Endothelial cell of hepatic sinusoid (primary cell): Measurements from ENCODE around the gene PRDM9.
"Not testable (repeated sequence)": the region's sequence is repeated elsewhere in the genome, so short reads cannot be mapped to it uniquely, and the experiment has no call there.

Experiments used
- in situ Hi-C: cut with HindIII; loops from 2 replicates; pipeline ENCODE4 v1.10.0; 2017; ENCODE audit warnings: low sequenced_read_pairs

Gene PRDM9

DNA sequence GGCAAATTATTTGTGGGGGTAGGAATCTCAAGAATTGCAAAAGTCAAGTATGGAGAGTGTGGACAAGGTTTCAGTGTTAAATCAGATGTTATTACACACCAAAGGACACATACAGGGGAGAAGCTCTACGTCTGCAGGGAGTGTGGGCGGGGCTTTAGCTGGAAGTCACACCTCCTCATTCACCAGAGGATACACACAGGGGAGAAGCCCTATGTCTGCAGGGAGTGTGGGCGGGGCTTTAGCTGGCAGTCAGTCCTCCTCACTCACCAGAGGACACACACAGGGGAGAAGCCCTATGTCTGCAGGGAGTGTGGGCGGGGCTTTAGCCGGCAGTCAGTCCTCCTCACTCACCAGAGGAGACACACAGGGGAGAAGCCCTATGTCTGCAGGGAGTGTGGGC lies 19.2 kb downstream of the PRDM9 start:
- in situ Hi-C loops: not testable (repeated sequence)

DNA sequence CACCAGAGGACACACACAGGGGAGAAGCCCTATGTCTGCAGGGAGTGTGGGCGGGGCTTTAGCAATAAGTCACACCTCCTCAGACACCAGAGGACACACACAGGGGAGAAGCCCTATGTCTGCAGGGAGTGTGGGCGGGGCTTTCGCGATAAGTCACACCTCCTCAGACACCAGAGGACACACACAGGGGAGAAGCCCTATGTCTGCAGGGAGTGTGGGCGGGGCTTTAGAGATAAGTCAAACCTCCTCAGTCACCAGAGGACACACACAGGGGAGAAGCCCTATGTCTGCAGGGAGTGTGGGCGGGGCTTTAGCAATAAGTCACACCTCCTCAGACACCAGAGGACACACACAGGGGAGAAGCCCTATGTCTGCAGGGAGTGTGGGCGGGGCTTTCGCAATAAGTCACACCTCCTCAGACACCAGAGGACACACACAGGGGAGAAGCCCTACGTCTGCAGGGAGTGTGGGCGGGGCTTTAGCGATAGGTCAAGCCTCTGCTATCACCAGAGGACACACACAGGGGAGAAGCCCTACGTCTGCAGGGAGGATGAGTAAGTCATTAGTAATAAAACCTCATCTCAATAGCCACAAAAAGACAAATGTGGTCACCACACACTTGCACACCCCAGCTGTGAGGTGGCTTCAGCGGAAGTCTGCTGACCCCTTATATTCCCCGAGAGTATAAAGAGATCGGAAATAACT lies 20.0 kb downstream of the PRDM9 start:
- in situ Hi-C loops: not testable (repeated sequence)

DNA sequence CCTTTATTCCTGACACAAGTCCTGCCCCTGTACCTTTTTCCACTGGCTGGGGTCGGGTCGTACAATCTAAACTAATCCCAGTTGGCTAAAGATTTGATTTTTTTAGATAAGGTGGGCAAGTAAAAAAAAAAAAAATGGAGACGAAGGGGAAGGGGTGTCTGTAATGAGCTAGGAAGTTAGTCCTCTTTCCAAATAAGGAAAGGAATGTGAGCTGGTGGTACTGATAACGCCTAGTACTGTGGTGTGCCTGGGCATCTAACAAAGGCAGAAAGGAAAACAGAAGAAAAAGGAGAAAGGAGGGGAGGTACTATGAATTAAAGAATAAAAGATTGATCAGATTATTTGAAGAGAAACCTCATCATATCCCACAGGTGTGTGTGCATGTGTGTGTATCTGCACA lies 21.3 kb downstream of the PRDM9 start:
- in situ Hi-C loops: no loop called here

DNA sequence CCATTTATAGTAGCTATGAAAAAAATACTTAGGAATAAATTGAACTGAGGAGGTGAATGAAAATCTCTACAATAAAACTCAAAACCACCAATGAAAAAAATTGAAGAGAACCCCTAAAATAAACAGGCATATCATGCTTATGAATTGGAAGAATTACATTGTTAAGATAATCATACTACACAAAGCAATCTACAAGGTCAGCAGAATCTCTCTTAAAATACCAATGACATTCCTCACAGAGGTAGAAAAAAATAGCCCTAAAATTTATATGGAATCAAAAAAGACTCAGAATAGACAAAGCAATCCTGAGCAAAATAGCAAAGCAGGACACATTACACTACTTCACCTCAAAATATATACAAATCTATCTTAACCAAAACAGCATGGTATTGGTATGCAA lies 23.2 kb downstream of the PRDM9 start:
- in situ Hi-C loops: no loop called here

DNA sequence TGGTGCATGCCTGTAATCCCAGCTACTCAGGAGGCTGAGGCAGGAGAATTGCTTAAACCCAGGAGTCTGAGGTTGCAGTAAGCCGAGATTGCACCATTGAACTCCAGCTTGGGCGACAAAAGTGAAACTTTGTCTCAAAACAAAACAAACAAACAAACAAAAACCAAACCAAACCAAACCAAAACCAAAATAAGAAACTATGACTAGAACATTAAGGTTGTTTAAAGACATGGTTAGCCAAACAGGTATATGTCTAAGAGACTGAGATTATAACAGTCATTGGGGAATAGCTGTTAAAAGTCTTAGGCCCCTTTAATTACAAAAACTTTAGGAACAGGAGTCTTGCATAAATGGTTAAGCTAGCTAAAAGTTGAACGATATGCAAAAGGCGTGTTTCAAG lies 63.6 kb downstream of the PRDM9 start:
- in situ Hi-C loops: no loop called here
